ENCODE measurements around the gene RAB3D. TPM values are rescaled to one million over a fixed set of nuclear protein-coding genes. Genes with fewer than 3 reads are reported as not detected.
A peak's percentile ranks its signal among the peaks of the same experiment; 100 is the strongest.
"Not testable (repeated sequence)": the region's sequence is repeated elsewhere in the genome, so short reads cannot be mapped to it uniquely, and the experiment has no call there.

The RAB3D gene
- total RNA-seq, 1 donor from 2014 or later: 76.0 TPM

DNA sequence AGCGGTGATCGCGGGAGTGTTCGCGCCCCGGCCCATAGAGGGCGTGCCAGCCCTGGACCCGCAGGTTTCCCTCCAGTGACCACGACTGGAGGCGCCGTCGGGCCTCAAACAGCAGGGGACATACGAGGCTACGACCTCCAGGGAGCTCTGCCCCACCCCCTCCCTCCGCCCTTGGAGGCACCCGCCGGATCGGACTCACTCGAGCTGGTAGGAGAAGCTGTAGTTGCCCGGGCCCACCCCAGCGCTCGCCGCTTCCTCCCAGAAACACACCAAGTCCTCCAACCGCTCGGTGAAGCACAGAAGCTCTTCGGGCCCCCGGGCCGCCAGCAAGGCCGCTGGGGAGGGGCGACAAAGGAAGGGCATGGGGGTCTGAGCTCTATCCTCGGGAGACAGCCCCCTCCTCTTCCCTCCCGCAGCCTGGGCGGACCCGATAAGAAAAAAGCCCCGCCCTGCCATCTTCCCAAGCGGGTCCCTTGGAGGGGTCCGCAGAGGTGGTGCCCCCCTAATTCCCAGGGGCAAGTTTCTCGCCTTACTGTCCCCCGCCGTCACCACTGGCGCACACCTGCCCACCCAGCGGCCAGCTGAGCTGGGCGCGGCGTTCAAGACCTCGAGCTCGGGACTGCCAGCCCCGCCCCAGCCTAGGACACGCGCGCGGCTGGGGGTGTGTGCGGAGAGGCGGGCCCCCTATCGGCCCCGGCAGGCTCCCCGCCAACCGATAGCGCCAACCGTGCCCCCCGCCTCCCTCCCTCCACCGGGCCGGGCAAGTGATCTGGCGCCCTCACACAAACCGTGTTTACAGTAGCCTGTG, 43.6 kb upstream of the RAB3D start:
- TF ChIP-seq, protein P1, sequence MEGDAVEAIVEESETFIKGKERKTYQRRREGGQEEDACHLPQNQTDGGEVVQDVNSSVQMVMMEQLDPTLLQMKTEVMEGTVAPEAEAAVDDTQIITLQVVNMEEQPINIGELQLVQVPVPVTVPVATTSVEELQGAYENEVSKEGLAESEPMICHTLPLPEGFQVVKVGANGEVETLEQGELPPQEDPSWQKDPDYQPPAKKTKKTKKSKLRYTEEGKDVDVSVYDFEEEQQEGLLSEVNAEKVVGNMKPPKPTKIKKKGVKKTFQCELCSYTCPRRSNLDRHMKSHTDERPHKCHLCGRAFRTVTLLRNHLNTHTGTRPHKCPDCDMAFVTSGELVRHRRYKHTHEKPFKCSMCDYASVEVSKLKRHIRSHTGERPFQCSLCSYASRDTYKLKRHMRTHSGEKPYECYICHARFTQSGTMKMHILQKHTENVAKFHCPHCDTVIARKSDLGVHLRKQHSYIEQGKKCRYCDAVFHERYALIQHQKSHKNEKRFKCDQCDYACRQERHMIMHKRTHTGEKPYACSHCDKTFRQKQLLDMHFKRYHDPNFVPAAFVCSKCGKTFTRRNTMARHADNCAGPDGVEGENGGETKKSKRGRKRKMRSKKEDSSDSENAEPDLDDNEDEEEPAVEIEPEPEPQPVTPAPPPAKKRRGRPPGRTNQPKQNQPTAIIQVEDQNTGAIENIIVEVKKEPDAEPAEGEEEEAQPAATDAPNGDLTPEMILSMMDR (IDR thresholded peaks at IDR 0.05; ENCODE audit: unreplicated experiment): peak; percentile 89
- Mint-ChIP-seq H3K36me3 (ENCODE audit: low read depth, unreplicated experiment) (peaks cover 4% of the 10 kb centered on the region), H3K27me3 (ENCODE audit: unreplicated experiment) (peaks cover 12% of the 10 kb centered on the region), H3K27ac (ENCODE audit: unreplicated experiment) (peak overlapping the region; percentile 18), H3K4me3 (ENCODE audit: unreplicated experiment) (peak overlapping the region; percentile 78), H3K9me3 (ENCODE audit: unreplicated experiment) (no peaks in the 10 kb centered on the region), H3K4me1 (ENCODE audit: unreplicated experiment) (peaks cover 16% of the 10 kb centered on the region)
- DNase-seq (ENCODE audit: low spot score): peak; percentile 73

DNA sequence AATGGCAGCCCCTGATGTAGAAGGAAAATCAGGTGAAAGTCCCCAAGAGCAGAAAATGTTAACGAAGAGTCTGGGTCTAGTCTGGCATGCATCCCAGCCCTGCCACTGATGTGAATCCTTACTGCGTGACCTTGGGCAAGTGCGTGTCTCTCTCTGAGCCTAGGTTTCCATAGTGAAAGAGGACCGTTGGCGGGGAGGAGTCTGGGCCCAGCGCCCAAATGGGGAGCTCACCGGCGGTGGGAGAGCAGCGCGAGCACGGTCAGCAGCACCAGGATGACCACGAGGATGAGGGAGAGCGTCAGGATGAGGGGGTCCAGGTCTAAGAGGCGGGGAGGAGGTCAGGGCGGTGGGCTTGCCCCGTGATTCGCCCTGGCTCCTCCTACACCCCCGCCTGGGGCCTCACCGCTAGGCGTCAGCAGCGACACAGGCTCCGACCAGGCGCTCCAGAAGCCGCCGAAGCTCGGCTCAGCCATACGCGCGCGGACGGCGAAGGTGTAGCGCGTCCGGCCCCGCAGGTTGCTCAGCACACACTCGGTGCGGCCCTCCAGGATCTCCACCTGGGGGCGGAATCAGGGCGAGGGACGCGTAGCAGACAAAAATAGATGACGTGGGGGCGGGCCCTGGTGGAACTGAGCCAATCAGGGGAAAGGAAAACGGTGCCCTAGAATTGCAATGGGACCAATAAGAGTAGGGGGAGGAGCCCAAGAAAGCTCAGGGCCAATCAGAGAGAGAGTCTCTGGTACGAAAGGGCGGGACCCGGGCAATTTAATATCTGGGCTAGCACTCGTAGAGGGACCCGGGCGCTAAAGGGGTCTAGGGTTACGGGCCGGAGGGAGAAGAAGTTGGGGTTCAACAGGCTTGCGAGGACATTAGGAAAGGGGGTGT, 41.4 kb upstream of the RAB3D start:
- H3K4me1 Mint-ChIP-seq (ENCODE audit: unreplicated experiment): peaks cover 26% of the 10 kb centered on the region
- TF ChIP-seq, protein P1 (IDR thresholded peaks at IDR 0.05; ENCODE audit: unreplicated experiment): peak; percentile 56
- no peaks in the 10 kb centered on the region for H3K9me3 Mint-ChIP-seq (ENCODE audit: unreplicated experiment)
- peak overlapping the region; percentile 94 for H3K4me3 Mint-ChIP-seq (ENCODE audit: unreplicated experiment)
- peaks cover 10% of the 10 kb centered on the region for H3K36me3 Mint-ChIP-seq (ENCODE audit: low read depth, unreplicated experiment)
- peak overlapping the region; percentile 76 for H3K27ac Mint-ChIP-seq (ENCODE audit: unreplicated experiment)
- DNase-seq (ENCODE audit: low spot score): peak; percentile 90
- H3K27me3 Mint-ChIP-seq (ENCODE audit: unreplicated experiment): peaks cover 13% of the 10 kb centered on the region

DNA sequence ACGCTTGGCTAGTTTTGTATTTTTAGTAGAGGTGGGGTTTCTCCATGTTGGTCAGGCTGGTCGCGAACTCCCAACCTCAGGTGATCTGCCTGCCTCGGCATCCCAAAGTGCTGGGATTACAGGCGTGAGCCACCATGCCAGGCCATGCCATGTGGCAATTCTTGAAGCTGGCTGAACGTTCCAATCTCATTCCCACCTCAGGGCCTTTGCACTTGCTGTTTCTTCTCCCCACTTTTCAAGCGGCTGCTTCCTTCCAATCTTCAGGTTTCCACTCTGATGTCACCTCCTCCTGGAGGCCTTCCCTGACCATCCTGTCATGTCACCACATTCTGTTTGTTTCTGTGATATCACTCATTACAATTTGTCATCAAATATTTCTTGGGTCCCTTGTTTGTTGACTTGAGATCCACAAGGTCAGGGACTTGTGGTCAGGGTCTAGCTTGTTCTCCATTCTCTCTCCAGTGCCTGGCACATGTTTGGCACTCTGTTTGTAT, 40.4 kb upstream of the RAB3D start:
- H3K27me3 Mint-ChIP-seq (ENCODE audit: unreplicated experiment): peaks cover 14% of the 10 kb centered on the region
- DNase-seq (ENCODE audit: low spot score): no peak
- no peaks in the 10 kb centered on the region for H3K9me3 Mint-ChIP-seq (ENCODE audit: unreplicated experiment)
- peak overlapping the region; percentile 16 for H3K27ac Mint-ChIP-seq (ENCODE audit: unreplicated experiment)
- TF ChIP-seq, protein P1 (IDR thresholded peaks at IDR 0.05; ENCODE audit: unreplicated experiment): no peak
- H3K36me3 Mint-ChIP-seq (ENCODE audit: low read depth, unreplicated experiment): peaks cover 10% of the 10 kb centered on the region
- peaks cover 29% of the 10 kb centered on the region for H3K4me1 Mint-ChIP-seq (ENCODE audit: unreplicated experiment)
- no peak overlapping the region for H3K4me3 Mint-ChIP-seq (ENCODE audit: unreplicated experiment)

DNA sequence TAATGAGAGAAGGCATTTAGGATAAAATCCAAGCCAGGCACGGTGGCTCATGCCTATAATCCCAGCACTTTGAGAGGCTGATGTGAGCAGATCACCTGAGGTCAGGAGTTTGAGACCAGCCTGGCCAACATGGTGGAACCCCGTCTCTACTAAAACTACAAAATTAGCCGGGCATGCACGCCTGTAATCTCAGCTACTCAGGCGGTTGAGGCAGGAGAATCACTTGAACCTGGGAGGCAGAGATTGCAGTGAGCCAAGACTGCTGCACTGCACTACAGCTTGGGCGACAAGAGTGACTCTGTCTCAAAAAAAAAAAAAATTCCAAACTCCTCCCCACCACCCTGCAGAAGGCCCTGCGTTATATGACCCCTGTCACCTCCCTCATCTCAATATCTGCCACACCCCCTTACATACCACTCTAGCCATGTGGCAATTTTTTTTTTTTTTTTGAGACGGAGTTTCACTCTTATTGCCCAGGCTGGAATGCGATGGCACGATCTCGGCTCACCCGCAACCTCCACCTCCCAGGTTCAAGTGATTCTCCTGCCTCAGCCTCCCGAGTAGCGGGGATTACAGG, 39.9 kb upstream of the RAB3D start:
- not testable (repeated sequence) for H3K27ac Mint-ChIP-seq (ENCODE audit: unreplicated experiment); H3K4me3 Mint-ChIP-seq (ENCODE audit: unreplicated experiment); DNase-seq (ENCODE audit: low spot score); H3K36me3 Mint-ChIP-seq (ENCODE audit: low read depth, unreplicated experiment); H3K9me3 Mint-ChIP-seq (ENCODE audit: unreplicated experiment)
- Mint-ChIP-seq H3K27me3 (ENCODE audit: unreplicated experiment) (peaks cover 11% of the 10 kb centered on the region), H3K4me1 (ENCODE audit: unreplicated experiment) (peaks cover 26% of the 10 kb centered on the region)
